HCT116 (cell line): ENCODE data around the gene HTRA3. TPM values are rescaled to one million over a fixed set of nuclear protein-coding genes. Genes with fewer than 3 reads are reported as not detected.

ENCODE experiments used
- ATAC-seq: fragments of 200-7000 bp; cut with Tn5 transposase; 2 replicates; pipeline ENCODE4 v1.9.1; 2020; ENCODE audit warnings: mild to moderate bottlenecking, moderate library complexity
- BruUV-seq: library from RNA; stranded (reverse); fragments of 400-500 nt; replicated peaks from 2 replicates; lab custom pipeline; 2021; lab: Mats Ljungman, UMichigan
- CTCF ChIA-PET: fragments of 300-600 bp; sonication (Branson Sonifier 250); formaldehyde crosslinking; loops from one replicate; lab custom pipeline; 2021; ENCODE audit warnings: antibody characterized with exemption; lab: Charles Lee
- POLR2A ChIA-PET: fragments of 300-600, 350-600 bp; sonication (Branson Sonifier 250); formaldehyde crosslinking; loops from one replicate; lab custom pipeline; 2021; ENCODE audit warnings: antibody characterized with exemption; lab: Charles Lee
- RAD21 ChIA-PET, 2 experiments: fragments of 300-600 bp; sonication (Branson Sonifier 250); formaldehyde crosslinking; loops; one replicate each; lab custom pipeline; 2023; ENCODE audit warnings: low total read pairs in 2 of 2; ENCODE audit not compliant: uncharacterized antibody in 2 of 2, unreplicated experiment in 2 of 2, low non-redundant PET in 1 of 2; lab: Charles Lee
- DNase-seq: peaks from one replicate; pipeline ENCODE4 v3.0.0-alpha.2; 2010; ENCODE audit warnings: low read depth, low spot score
- H2AFZ ChIP-seq: fragments of 200-600 bp; shearing (Covaris generic), sonication (generic); 2 replicates; pipeline ENCODE4 v1.6.1; 2017; ENCODE audit warnings: low read depth, mixed run types, mixed read lengths, antibody characterized with exemption, low read length; ENCODE audit not compliant: poor library complexity, severe bottlenecking
- H3K27ac ChIP-seq: 2 replicates; pipeline ENCODE4 v1.5.1; 2012; ENCODE audit warnings: low read depth, low read length
- H3K27me3 ChIP-seq: fragments of 200-600 bp; sonication (generic); 2 replicates; pipeline ENCODE4 v1.6.1; 2016; ENCODE audit warnings: mixed run types, low read length, mixed read lengths; ENCODE audit not compliant: insufficient read depth
- H3K36me3 ChIP-seq, 2 experiments: fragments of 200-500 bp in 1 of 2; fragments of 200-600 bp in 1 of 2; sonication (Bioruptor generic) in 1 of 2; sonication (generic) in 1 of 2; 2 replicates each; pipeline versions ENCODE4 v1.5.1 to v1.6.1; 2014 to 2016; ENCODE audit warnings: low read length in 2 of 2, inconsistent platforms in 1 of 2, mixed read lengths in 1 of 2, mixed run types in 1 of 2; ENCODE audit not compliant: insufficient read depth in 2 of 2, control insufficient read depth in 1 of 2
- H3K4me1 ChIP-seq, 2 experiments: fragments of 200-600 bp in 1 of 2; sonication (generic) in 1 of 2; 2 replicates each; pipeline versions ENCODE4 v1.5.1 to v1.6.1; 2012 to 2017; ENCODE audit warnings: low read length in 2 of 2, inconsistent platforms in 1 of 2, mild to moderate bottlenecking in 1 of 2, mixed read lengths in 1 of 2, mixed run types in 1 of 2, moderate library complexity in 1 of 2; ENCODE audit not compliant: insufficient read depth in 2 of 2, control insufficient read depth in 1 of 2
- H3K4me2 ChIP-seq: fragments of 200-600 bp; sonication (generic); 2 replicates; pipeline ENCODE4 v1.6.1; 2017; ENCODE audit warnings: mixed run types, low read length, mixed read lengths
- H3K4me3 ChIP-seq, 2 experiments: fragments of 200-600 bp in 1 of 2; sonication (generic) in 1 of 2; replicated peaks in 1 of 2; 2 replicates each; pipeline ENCODE4 v1.5.1; 2011 to 2016; ENCODE audit warnings: low read length in 2 of 2, control low read depth in 1 of 2, low read depth in 1 of 2, mild to moderate bottlenecking in 1 of 2, mixed read lengths in 1 of 2, mixed run types in 1 of 2
- H3K79me2 ChIP-seq: fragments of 200-600 bp; sonication (generic); 2 replicates; pipeline ENCODE4 v1.6.1; 2017; ENCODE audit warnings: mild to moderate bottlenecking, mixed run types, low read length, moderate library complexity, mixed read lengths; ENCODE audit not compliant: insufficient read depth
- H3K9ac ChIP-seq: fragments of 200-600 bp; sonication (generic); 2 replicates; pipeline ENCODE4 v1.6.1; 2016; ENCODE audit warnings: low read length, mixed read lengths
- H3K9me2 ChIP-seq: fragments of 200-600 bp; sonication (generic), shearing (Covaris generic); 2 replicates; pipeline ENCODE4 v1.6.1; 2017; ENCODE audit warnings: mixed run types, mild to moderate bottlenecking, moderate library complexity; ENCODE audit not compliant: insufficient read depth
- H3K9me3 ChIP-seq, 2 experiments: fragments of 200-500 bp in 1 of 2; fragments of 200-600 bp in 1 of 2; sonication (Bioruptor generic) in 1 of 2; sonication (generic) in 1 of 2; 2 replicates each; pipeline ENCODE4 v1.6.1; 2014 to 2017; ENCODE audit warnings: low read length in 2 of 2, mixed read lengths in 2 of 2, inconsistent platforms in 1 of 2, low read depth in 1 of 2, mild to moderate bottlenecking in 1 of 2, mixed run types in 1 of 2, moderate library complexity in 1 of 2; ENCODE audit not compliant: control insufficient read depth in 1 of 2, insufficient read depth in 1 of 2
- H4K20me1 ChIP-seq: fragments of 200-600 bp; sonication (generic), shearing (Covaris generic); 2 replicates; pipeline ENCODE4 v1.6.1; 2017; ENCODE audit warnings: mixed run types, mild to moderate bottlenecking, moderate library complexity; ENCODE audit not compliant: insufficient read depth
- CBX3 ChIP-seq: IDR thresholded peaks from 2 replicates; pipeline ENCODE4 v1.6.1; 2012; ENCODE audit warnings: low read depth
- CEBPB ChIP-seq: IDR thresholded peaks from 2 replicates; pipeline ENCODE4 v1.6.1; 2012; ENCODE audit warnings: low read depth
- EGR1 ChIP-seq: IDR thresholded peaks from 2 replicates; pipeline ENCODE4 v1.6.1; 2012; ENCODE audit warnings: low read depth
- ELF1 ChIP-seq: IDR thresholded peaks from 2 replicates; pipeline ENCODE4 v1.6.1; 2012; ENCODE audit warnings: low read depth, borderline replicate concordance
- EZH2 ChIP-seq: fragments of 200-600 bp; sonication (generic); IDR thresholded peaks from 2 replicates; pipeline ENCODE4 v1.6.1; 2017; ENCODE audit warnings: antibody characterized with exemption, mixed run types
- EZH2phosphoT487 ChIP-seq: fragments of 200-600 bp; IDR thresholded peaks from 2 replicates; pipeline ENCODE4 v1.6.1; 2018; ENCODE audit warnings: antibody characterized with exemption, borderline replicate concordance
- FOSL1 ChIP-seq: IDR thresholded peaks from 2 replicates; pipeline ENCODE4 v1.6.1; 2012; ENCODE audit warnings: low read depth
- MAX ChIP-seq: IDR thresholded peaks from 2 replicates; pipeline ENCODE4 v1.6.1; 2012
- POLR2A ChIP-seq: IDR thresholded peaks from 2 replicates; pipeline ENCODE4 v1.7.0; 2011; ENCODE audit warnings: borderline replicate concordance; ENCODE audit not compliant: insufficient read depth, insufficient read length; ENCODE audit errors: extremely low read depth
- POLR2AphosphoS5 ChIP-seq: IDR thresholded peaks from 2 replicates; pipeline ENCODE4 v1.6.1; 2011; ENCODE audit warnings: mild to moderate bottlenecking, low read depth, low read length, moderate library complexity
- RAD21 ChIP-seq: IDR thresholded peaks from 2 replicates; pipeline ENCODE4 v1.6.1; 2012; ENCODE audit warnings: low read depth, mild to moderate bottlenecking
- SIN3A ChIP-seq: IDR thresholded peaks from 2 replicates; pipeline ENCODE4 v1.6.1; 2012; ENCODE audit warnings: low read depth
- SP1 ChIP-seq: IDR thresholded peaks from 2 replicates; pipeline ENCODE4 v1.6.1; 2012; ENCODE audit warnings: low read depth
- YY1 ChIP-seq: IDR thresholded peaks from 2 replicates; pipeline ENCODE4 v1.6.1; 2011; ENCODE audit warnings: low read length, low read depth, moderate library complexity, mild to moderate bottlenecking; ENCODE audit not compliant: insufficient replicate concordance; ENCODE audit errors: extremely low read depth
- ZFX ChIP-seq: fragments of 450-650 bp; IDR thresholded peaks from 2 replicates; pipeline ENCODE4 v1.6.1; 2017
- ZNF274 ChIP-seq: fragments of 200-500 bp; sonication (Bioruptor generic); IDR thresholded peaks from 2 replicates; pipeline ENCODE4 v1.6.1; 2014; ENCODE audit warnings: mild to moderate bottlenecking, low read depth, low read length, inconsistent platforms
- intact Hi-C: fragments of 100-400 bp; cut with micrococcal nuclease; formaldehyde crosslinking; loops from 2 replicates; pipeline ENCODE4 v1.10.0; 2022
- total RNA-seq: library from RNA; stranded (reverse); gene quantifications from one replicate; pipeline ENCODE4 v1.2.1, GENCODE V29; 2021; ENCODE audit not compliant: unreplicated experiment
- TF ChIP-seq, protein P1 (sequence below): IDR thresholded peaks from 2 replicates; pipeline ENCODE4 v1.6.1; 2011; ENCODE audit warnings: mild to moderate bottlenecking, low read length, moderate library complexity; ENCODE audit not compliant: insufficient replicate concordance; ENCODE audit errors: extremely low read depth

HTRA3 gene
- total RNA-seq, 1 experiment from 2014 or later, result not detected

DNA sequence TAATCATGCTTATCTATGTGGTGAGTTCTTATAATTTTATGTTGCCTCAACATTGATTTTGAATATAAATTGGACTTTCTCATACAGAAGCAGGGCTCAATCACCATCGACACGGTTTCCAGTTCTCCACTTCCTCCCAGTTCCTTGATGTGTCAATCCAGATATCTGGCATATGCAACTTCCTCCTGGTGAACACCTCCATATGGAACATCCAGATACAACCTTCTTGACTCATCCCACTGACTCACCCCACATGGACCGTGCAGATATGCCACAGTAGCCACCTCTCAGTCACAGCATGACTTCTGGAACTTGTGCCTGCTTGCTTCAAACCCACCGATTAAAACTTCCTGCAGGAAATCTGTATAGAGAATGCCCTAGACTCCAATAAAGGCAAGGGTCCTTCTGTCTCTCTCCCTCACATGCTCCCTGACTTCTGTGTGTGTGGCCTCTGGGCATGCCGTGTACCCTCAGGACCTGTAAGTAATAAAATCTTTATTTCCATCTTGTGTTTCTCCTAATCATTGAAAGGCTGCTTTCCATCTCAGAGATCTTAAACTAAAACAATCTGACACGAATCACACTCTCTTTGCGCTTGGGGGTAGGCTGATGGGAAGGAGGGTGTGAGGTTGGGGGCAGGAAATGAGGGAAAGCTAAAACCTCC, 67.0 kb downstream of the HTRA3 start:
- no peaks in the 10 kb centered on the region for H3K27me3 ChIP-seq
- ChIA-PET CTCF (no interaction called here), RAD21 (no interaction called here), POLR2A (no interaction called here)
- peaks cover 0 to 8% of the 10 kb centered on the region in 2 experiments; a peak in 3 of 4 replicates for H3K9me3 ChIP-seq
- ATAC-seq (no peak), DNase-seq (no peak)
- peaks cover 0 to 4% of the 10 kb centered on the region in 2 experiments; a peak in 1 of 4 replicates for H3K4me1 ChIP-seq
- no peaks in the 10 kb centered on the region for H3K36me3 ChIP-seq
- BruUV-seq, result no TSS peak
- H3K4me2 ChIP-seq, result no peak overlapping the region
- H2AFZ ChIP-seq, result no peak overlapping the region
- no peaks in the 10 kb centered on the region for H3K79me2 ChIP-seq
- H3K9me2 ChIP-seq, result no peaks in the 10 kb centered on the region
- intact Hi-C loops, result no loop called here
- no peaks in the 10 kb centered on the region for H4K20me1 ChIP-seq
- no peak for TF ChIP-seq RAD21
- peak; percentile 36 for TF ChIP-seq FOSL1
- no peak for TF ChIP-seq POLR2A
- H3K9ac ChIP-seq, result no peak overlapping the region
- H3K4me3 ChIP-seq, result no peak overlapping the region
- H3K27ac ChIP-seq, result no peak overlapping the region

DNA sequence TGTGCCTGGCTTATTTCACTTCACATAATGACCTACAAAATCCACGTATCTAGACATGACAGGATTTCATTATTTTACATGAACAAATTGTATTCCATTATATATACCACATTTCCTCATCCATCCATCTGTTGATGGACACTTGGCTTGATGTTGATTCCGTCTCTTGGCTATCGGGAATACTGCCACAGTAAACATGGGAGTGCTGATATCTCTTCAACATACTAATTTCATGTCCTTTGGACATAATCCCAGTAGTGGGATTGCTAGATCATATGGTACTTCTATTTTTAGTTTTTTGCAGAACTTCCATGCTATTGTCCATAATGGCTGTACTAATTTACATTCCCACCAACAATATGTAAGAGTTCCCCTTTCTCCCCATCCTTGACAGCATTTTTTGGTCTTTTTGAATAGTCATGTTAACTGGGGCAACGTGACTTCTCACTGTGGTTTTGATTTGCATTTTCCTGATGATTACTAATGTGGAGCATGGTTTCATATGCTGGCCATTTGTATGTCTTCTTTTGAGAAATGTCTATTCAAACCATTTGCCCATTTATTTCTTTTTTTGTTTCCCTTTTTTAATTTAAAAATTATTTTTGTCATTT, 68.9 kb downstream of the HTRA3 start:
- no peak for ATAC-seq
- H3K4me2 ChIP-seq, result no peak overlapping the region
- no peaks in the 10 kb centered on the region for H3K27me3 ChIP-seq
- no peak overlapping the region for H2AFZ ChIP-seq
- peaks cover 0 to 4% of the 10 kb centered on the region in 2 experiments; a peak in 1 of 4 replicates for H3K4me1 ChIP-seq
- H4K20me1 ChIP-seq, result no peaks in the 10 kb centered on the region
- BruUV-seq, result no TSS peak
- no peaks in the 10 kb centered on the region for H3K36me3 ChIP-seq
- H3K9me2 ChIP-seq, result no peaks in the 10 kb centered on the region
- DNase-seq, result no peak
- no peak overlapping the region for H3K9ac ChIP-seq
- intact Hi-C loops, result no loop called here
- no peaks in the 10 kb centered on the region for H3K79me2 ChIP-seq
- no peak overlapping the region for H3K4me3 ChIP-seq
- H3K9me3 ChIP-seq, result peaks cover 0 to 8% of the 10 kb centered on the region in 2 experiments; a peak in 3 of 4 replicates
- ChIA-PET POLR2A (no interaction called here), RAD21 (no interaction called here), CTCF (no interaction called here)
- no peak overlapping the region for H3K27ac ChIP-seq
- TF ChIP-seq SP1 (no peak), MAX (no peak), ZFX (no peak), RAD21 (no peak), SIN3A (no peak), FOSL1 (no peak), EZH2 (no peak), ELF1 (no peak), EGR1 (no peak), POLR2AphosphoS5 (no peak), ZNF274 (no peak), YY1 (no peak), CBX3 (no peak), CEBPB (no peak), EZH2phosphoT487 (no peak), POLR2A (no peak)
- TF ChIP-seq, protein P1, sequence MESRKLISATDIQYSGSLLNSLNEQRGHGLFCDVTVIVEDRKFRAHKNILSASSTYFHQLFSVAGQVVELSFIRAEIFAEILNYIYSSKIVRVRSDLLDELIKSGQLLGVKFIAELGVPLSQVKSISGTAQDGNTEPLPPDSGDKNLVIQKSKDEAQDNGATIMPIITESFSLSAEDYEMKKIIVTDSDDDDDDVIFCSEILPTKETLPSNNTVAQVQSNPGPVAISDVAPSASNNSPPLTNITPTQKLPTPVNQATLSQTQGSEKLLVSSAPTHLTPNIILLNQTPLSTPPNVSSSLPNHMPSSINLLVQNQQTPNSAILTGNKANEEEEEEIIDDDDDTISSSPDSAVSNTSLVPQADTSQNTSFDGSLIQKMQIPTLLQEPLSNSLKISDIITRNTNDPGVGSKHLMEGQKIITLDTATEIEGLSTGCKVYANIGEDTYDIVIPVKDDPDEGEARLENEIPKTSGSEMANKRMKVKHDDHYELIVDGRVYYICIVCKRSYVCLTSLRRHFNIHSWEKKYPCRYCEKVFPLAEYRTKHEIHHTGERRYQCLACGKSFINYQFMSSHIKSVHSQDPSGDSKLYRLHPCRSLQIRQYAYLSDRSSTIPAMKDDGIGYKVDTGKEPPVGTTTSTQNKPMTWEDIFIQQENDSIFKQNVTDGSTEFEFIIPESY, result no peak
